Muscle of leg (tissue), 11 donors: ENCODE measurements around the gene THSD4. TPM values are rescaled to one million over a fixed set of nuclear protein-coding genes. Genes with fewer than 3 reads are reported as not detected.

Experiments
- DNase-seq: peaks from one replicate; pipeline ENCODE4 v3.0.0; 2013
- H3K27ac ChIP-seq: one replicate; pipeline ENCODE4 v1.5.1; 2013; ENCODE audit warnings: mild to moderate bottlenecking, low read length, control low read depth
- H3K27me3 ChIP-seq: one replicate; pipeline ENCODE4 v1.6.1; 2013; ENCODE audit warnings: low read length; ENCODE audit not compliant: control insufficient read depth, insufficient read depth
- H3K36me3 ChIP-seq: one replicate; pipeline ENCODE4 v1.6.1; 2013; ENCODE audit warnings: low read length; ENCODE audit not compliant: control insufficient read depth, insufficient read depth
- H3K4me1 ChIP-seq: one replicate; pipeline ENCODE4 v1.6.1; 2013; ENCODE audit warnings: low read length; ENCODE audit not compliant: control insufficient read depth, insufficient read depth
- H3K4me3 ChIP-seq: one replicate; pipeline ENCODE4 v1.5.1; 2013; ENCODE audit warnings: low read length, control low read depth
- H3K9me3 ChIP-seq: replicated peaks from 2 replicates; pipeline ENCODE4 v1.6.1; 2013; ENCODE audit warnings: low read depth, low read length; ENCODE audit not compliant: control insufficient read depth
- WGBS: methylation state at CpG from one replicate; pipeline ENCODE4 v1.1.5; 2013; ENCODE audit warnings: missing lambda C conversion rate; ENCODE audit not compliant: insufficient coverage; 5-methylcytosine and 5-hydroxymethylcytosine counted together
- polyA plus RNA-seq, 8 donors: library from polyadenylated mRNA; unstranded; fragments of 120-200 nt; gene quantifications; one replicate each; pipeline versions ENCODE4 v1.2.1 to v1.2.3, GENCODE V29; 2013; ENCODE audit warnings: inconsistent platforms in 1 of 8, low replicate concordance in 1 of 8; ENCODE audit not compliant: insufficient read length in 8 of 8, insufficient read depth in 1 of 8
- total RNA-seq: library from RNA; stranded (reverse); fragments of 120-200 nt; gene quantifications from one replicate; pipeline ENCODE4 v1.2.4, GENCODE V29; 2013

Gene THSD4
- total and polyA plus RNA-seq, 9 donors, result 17.6 to 33.8 (median 25.5) TPM

- no peaks in the 10 kb centered on the region for H3K4me1 ChIP-seq
- peaks cover 4% of the 10 kb centered on the region for H3K27me3 ChIP-seq
- no peak for DNase-seq
- WGBS, result no CpG with 5 or more reads among the region's 2 CpGs
- H3K36me3 ChIP-seq, result no peaks in the 10 kb centered on the region
- H3K9me3 ChIP-seq, result no peaks in the 10 kb centered on the region
- H3K27ac ChIP-seq, result no peak overlapping the region
- no peak overlapping the region for H3K4me3 ChIP-seq
Observed at GRCh38 chr15:71094137-71094536, 21.1 kb upstream of the THSD4 start.

- Histone ChIP-seq H3K4me1 (no peaks in the 10 kb centered on the region), H3K4me3 (no peak overlapping the region), H3K27me3 (peaks cover 4% of the 10 kb centered on the region), H3K36me3 (no peaks in the 10 kb centered on the region), H3K27ac (no peak overlapping the region), H3K9me3 (no peaks in the 10 kb centered on the region)
- DNase-seq, result no peak
- 91% methylated on average over 1 of the region's 3 CpGs for WGBS
Observed at GRCh38 chr15:71096676-71097075, 18.6 kb upstream of the THSD4 start.

GRCh38 chr15:71097890-71098289 lies 17.4 kb upstream of the THSD4 start:
- WGBS, result no CpG with 5 or more reads among the region's 4 CpGs
- H3K4me3 ChIP-seq, result no peak overlapping the region
- no peaks in the 10 kb centered on the region for H3K36me3 ChIP-seq

GRCh38 chr15:71098920-71099319 lies 16.4 kb upstream of the THSD4 start:
- no CpG with 5 or more reads among the region's 1 CpG for WGBS
- Histone ChIP-seq H3K27me3 (no peaks in the 10 kb centered on the region), H3K9me3 (no peaks in the 10 kb centered on the region), H3K4me3 (no peak overlapping the region), H3K4me1 (no peaks in the 10 kb centered on the region), H3K36me3 (no peaks in the 10 kb centered on the region), H3K27ac (no peak overlapping the region)
- DNase-seq, result no peak

More at GRCh38 chr15:71097890-71098289, 17.4 kb upstream of the THSD4 start:
- H3K27me3 ChIP-seq, result peaks cover 4% of the 10 kb centered on the region
- H3K27ac ChIP-seq, result no peak overlapping the region
- no peaks in the 10 kb centered on the region for H3K9me3 ChIP-seq
- no peaks in the 10 kb centered on the region for H3K4me1 ChIP-seq
- no peak for DNase-seq

GRCh38 chr15:71103102-71103676 lies 12.1 kb upstream of the THSD4 start:
- no peak overlapping the region for H3K27ac ChIP-seq
- H3K4me3 ChIP-seq, result no peak overlapping the region
- H3K4me1 ChIP-seq, result no peaks in the 10 kb centered on the region
- no peaks in the 10 kb centered on the region for H3K9me3 ChIP-seq
- H3K27me3 ChIP-seq, result no peaks in the 10 kb centered on the region
- no peaks in the 10 kb centered on the region for H3K36me3 ChIP-seq
- 20% methylated on average over 1 of the region's 2 CpGs for WGBS
- no peak for DNase-seq

- WGBS, result 85% methylated on average over 4 of the region's 7 CpGs
- Histone ChIP-seq H3K4me3 (no peak overlapping the region), H3K9me3 (no peaks in the 10 kb centered on the region), H3K27me3 (no peaks in the 10 kb centered on the region), H3K27ac (no peak overlapping the region), H3K36me3 (no peaks in the 10 kb centered on the region), H3K4me1 (no peaks in the 10 kb centered on the region)
- DNase-seq, result no peak
Observed at GRCh38 chr15:71104636-71105035, 10.6 kb upstream of the THSD4 start.

- Histone ChIP-seq H3K27me3 (no peaks in the 10 kb centered on the region), H3K9me3 (no peaks in the 10 kb centered on the region), H3K36me3 (no peaks in the 10 kb centered on the region), H3K4me3 (no peak overlapping the region), H3K27ac (no peak overlapping the region), H3K4me1 (no peaks in the 10 kb centered on the region)
- WGBS, result 67% methylated on average over 1 of the region's 2 CpGs
- no peak for DNase-seq
Observed at GRCh38 chr15:71105444-71105843, 9.8 kb upstream of the THSD4 start.

- Histone ChIP-seq H3K4me1 (no peaks in the 10 kb centered on the region), H3K27me3 (no peaks in the 10 kb centered on the region), H3K27ac (no peak overlapping the region), H3K9me3 (no peaks in the 10 kb centered on the region), H3K4me3 (no peak overlapping the region), H3K36me3 (no peaks in the 10 kb centered on the region)
- WGBS, result no CpG with 5 or more reads among the region's 4 CpGs
- DNase-seq, result no peak
Observed at GRCh38 chr15:71106802-71107500, 8.3 kb upstream of the THSD4 start.

GRCh38 chr15:71107501-71107815 lies 7.8 kb upstream of the THSD4 start:
- no peaks in the 10 kb centered on the region for H3K4me1 ChIP-seq
- no peak overlapping the region for H3K27ac ChIP-seq
- no peaks in the 10 kb centered on the region for H3K27me3 ChIP-seq
- no peaks in the 10 kb centered on the region for H3K36me3 ChIP-seq
- DNase-seq, result no peak
- H3K9me3 ChIP-seq, result no peaks in the 10 kb centered on the region
- WGBS, result no CpG with 5 or more reads among the region's 4 CpGs
- no peak overlapping the region for H3K4me3 ChIP-seq

GRCh38 chr15:71109130-71109529 lies 6.1 kb upstream of the THSD4 start:
- WGBS, result 20% methylated on average over 1 of the region's 4 CpGs
- Histone ChIP-seq H3K4me1 (no peaks in the 10 kb centered on the region), H3K27ac (no peak overlapping the region), H3K36me3 (no peaks in the 10 kb centered on the region), H3K9me3 (no peaks in the 10 kb centered on the region), H3K4me3 (no peak overlapping the region), H3K27me3 (no peaks in the 10 kb centered on the region)
- DNase-seq, result peak; percentile 73

- Histone ChIP-seq H3K27me3 (no peaks in the 10 kb centered on the region), H3K9me3 (no peaks in the 10 kb centered on the region), H3K4me3 (no peak overlapping the region), H3K4me1 (peaks cover 3% of the 10 kb centered on the region), H3K36me3 (no peaks in the 10 kb centered on the region), H3K27ac (no peak overlapping the region)
- no peak for DNase-seq
- WGBS, result 57% methylated on average over 3 of the region's 3 CpGs
Observed at GRCh38 chr15:71109905-71110304, 5.4 kb upstream of the THSD4 start.
